ENCODE data around the gene THEMIS. TPM values are rescaled to one million over a fixed set of nuclear protein-coding genes. Genes with fewer than 3 reads are reported as not detected.

The THEMIS gene
- total and polyA plus RNA-seq, 11 donors: 0.01 to 2.3 (median 0.39) TPM; not detected in 6

DNA sequence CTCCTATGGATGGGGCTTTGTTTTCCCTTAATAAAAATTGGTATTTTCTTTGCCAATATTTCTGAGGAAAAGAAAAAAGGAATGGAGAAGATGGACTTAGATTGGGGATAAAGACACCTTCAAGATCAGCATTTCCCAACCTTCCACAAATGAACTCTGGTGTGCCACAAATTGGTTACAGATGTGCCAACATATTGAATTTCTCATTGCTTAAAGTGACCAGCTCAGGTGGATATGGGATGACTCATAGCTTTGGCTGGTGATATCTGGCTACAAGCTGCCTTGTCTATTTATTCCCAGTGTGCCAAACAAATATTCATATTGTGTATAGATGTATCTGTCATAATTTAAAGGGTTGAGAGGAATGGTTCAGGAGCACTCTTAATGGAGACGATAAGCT is 32.5 kb downstream of the THEMIS start:
- H3K27ac ChIP-seq: no peak overlapping the region
- no peak overlapping the region for H3K4me3 ChIP-seq
- H3K4me1 ChIP-seq: no peaks in the 10 kb centered on the region
- no peaks in the 10 kb centered on the region for H3K36me3 ChIP-seq
- intact Hi-C loops (cut with DNase I): no loop called here
- DNase-seq: no peak
- H3K27me3 ChIP-seq: no peaks in the 10 kb centered on the region
- 92 to 97% (median 95%) methylated on average over 1 of the region's 1 CpG for WGBS, 4 donors
- TF ChIP-seq, protein P1, sequence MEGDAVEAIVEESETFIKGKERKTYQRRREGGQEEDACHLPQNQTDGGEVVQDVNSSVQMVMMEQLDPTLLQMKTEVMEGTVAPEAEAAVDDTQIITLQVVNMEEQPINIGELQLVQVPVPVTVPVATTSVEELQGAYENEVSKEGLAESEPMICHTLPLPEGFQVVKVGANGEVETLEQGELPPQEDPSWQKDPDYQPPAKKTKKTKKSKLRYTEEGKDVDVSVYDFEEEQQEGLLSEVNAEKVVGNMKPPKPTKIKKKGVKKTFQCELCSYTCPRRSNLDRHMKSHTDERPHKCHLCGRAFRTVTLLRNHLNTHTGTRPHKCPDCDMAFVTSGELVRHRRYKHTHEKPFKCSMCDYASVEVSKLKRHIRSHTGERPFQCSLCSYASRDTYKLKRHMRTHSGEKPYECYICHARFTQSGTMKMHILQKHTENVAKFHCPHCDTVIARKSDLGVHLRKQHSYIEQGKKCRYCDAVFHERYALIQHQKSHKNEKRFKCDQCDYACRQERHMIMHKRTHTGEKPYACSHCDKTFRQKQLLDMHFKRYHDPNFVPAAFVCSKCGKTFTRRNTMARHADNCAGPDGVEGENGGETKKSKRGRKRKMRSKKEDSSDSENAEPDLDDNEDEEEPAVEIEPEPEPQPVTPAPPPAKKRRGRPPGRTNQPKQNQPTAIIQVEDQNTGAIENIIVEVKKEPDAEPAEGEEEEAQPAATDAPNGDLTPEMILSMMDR (IDR thresholded peaks at IDR 0.05): no peak
- no peak for TF ChIP-seq POLR2A (IDR thresholded peaks at IDR 0.05)
- ATAC-seq: no peak
- H3K9me3 ChIP-seq: peaks cover 0 to 11% (median 0%) of the 10 kb centered on the region in 12 donors

DNA sequence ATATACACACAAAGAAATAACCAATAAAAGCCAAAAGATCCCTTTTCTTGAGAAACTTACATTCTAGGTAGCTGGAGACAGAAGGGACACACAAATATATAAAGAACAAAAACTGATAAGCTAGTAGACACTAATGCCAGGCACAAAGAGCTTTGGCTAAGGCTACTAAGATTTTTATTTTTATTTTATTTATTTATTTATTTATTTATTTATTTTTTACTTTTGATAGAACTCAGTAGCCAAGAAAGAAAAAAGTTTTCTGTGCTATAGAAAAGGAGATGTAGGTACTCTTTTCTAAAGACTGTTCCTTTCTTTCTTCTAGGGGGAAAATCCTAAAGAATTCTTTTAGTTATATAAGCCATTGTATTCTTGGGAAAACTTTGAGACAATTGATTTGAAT is 34.1 kb downstream of the THEMIS start:
- TF ChIP-seq POLR2A (IDR thresholded peaks at IDR 0.05): no peak
- TF ChIP-seq, protein P1 (IDR thresholded peaks at IDR 0.05): no peak
- Histone ChIP-seq H3K27me3 (no peaks in the 10 kb centered on the region), H3K27ac (no peak overlapping the region), H3K4me1 (no peaks in the 10 kb centered on the region), H3K9me3 (no peaks in the 10 kb centered on the region), H3K36me3 (no peaks in the 10 kb centered on the region), H3K4me3 (no peak overlapping the region)
- DNase-seq (no peak), ATAC-seq (no peak)
- intact Hi-C loops (cut with DNase I): no loop called here

DNA sequence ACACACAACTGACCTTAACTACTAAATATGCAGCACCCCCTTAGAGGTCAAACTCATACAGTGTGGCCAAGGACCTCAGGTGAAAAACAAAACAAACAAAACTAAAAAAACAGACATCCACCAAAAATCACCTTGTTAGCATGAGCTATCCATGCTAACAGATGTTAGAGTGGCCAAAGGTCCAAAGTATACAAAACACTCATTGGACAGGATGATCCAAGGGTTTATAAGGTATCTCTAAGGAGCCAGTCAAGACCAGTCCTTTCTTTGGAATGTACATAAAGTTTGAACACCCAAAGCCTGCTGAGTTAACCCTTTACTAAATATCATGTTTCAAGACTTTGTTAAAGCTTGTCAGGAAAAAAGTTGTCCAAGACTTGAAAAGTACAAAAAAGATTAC is 35.8 kb downstream of the THEMIS start:
- no peak for DNase-seq

DNA sequence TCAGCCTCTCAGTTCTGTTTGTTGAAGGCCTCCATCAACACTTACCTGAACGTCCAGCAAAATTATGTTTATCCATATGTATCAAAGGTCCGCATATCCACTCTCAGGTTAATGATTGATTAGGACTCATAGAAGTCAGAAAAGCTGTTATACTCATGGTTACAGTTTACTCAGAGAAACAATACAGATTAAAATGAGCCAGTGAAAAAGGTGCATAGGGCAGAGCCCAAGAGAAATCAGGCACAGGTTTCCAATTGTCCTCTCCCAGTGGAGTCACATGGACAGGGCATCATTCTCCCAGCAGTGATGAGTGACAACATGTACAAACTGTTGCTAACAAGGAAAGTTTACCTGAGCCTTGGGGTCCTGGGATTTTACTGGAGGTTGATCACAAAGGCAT is 36.2 kb downstream of the THEMIS start:
- no peak for DNase-seq
- intact Hi-C loops (cut with DNase I): no loop called here
- 76 to 91% (median 84%) methylated on average over 2 of the region's 2 CpGs for WGBS, 4 donors
- no peaks in the 10 kb centered on the region for H3K9me3 ChIP-seq
- no peak overlapping the region for H3K27ac ChIP-seq
- TF ChIP-seq POLR2A (IDR thresholded peaks at IDR 0.05): no peak
- TF ChIP-seq, protein P1 (IDR thresholded peaks at IDR 0.05): no peak
- H3K27me3 ChIP-seq: no peaks in the 10 kb centered on the region
- H3K36me3 ChIP-seq: no peaks in the 10 kb centered on the region
- H3K4me1 ChIP-seq: no peaks in the 10 kb centered on the region
- no peak overlapping the region for H3K4me3 ChIP-seq
- no peak for ATAC-seq

More for the DNA sequence above, 35.8 kb downstream of the THEMIS start:
- no peaks in the 10 kb centered on the region for H3K36me3 ChIP-seq
- no peaks in the 10 kb centered on the region for H3K4me1 ChIP-seq
- TF ChIP-seq POLR2A (IDR thresholded peaks at IDR 0.05): no peak
- TF ChIP-seq, protein P1 (IDR thresholded peaks at IDR 0.05): no peak
- ATAC-seq: no peak
- H3K4me3 ChIP-seq: no peak overlapping the region
- H3K9me3 ChIP-seq: no peaks in the 10 kb centered on the region
- intact Hi-C loops (cut with DNase I): no loop called here
- no peak overlapping the region for H3K27ac ChIP-seq
- no peaks in the 10 kb centered on the region for H3K27me3 ChIP-seq

Measured in heart left ventricle (tissue), 16 donors.